ENCODE results near the gene PAPOLG. TPM values are rescaled to one million over a fixed set of nuclear protein-coding genes. Genes with fewer than 3 reads are reported as not detected.

PAPOLG gene
- total RNA-seq, 2 experiments from 2014 or later: 14.4 to 15.7 TPM

- Mint-ChIP-seq H3K9me3 (no peaks in the 10 kb centered on the region), H3K4me3 (no peak overlapping the region), H3K4me1 (ENCODE audit: low read depth) (peaks cover 9% of the 10 kb centered on the region), H3K36me3 (no peaks in the 10 kb centered on the region), H3K27me3 (no peaks in the 10 kb centered on the region), H3K27ac (no peak overlapping the region)
- CTCF ChIA-PET: interaction anchor here (0.6 kb wide), 1 partner anchor 23 kb away, joined by 4 read pairs; no protein-coding TSS in a partner anchor
- intact Hi-C loops (cut with micrococcal nuclease): no loop called here
- POLR2A ChIA-PET: no interaction called here
- DNase-seq: no peak
Measured at GRCh38 chr2:60847854-60848253, 91.8 kb downstream of the PAPOLG start.

Other genes with a start within 250 kb of the PAPOLG start
- gene BCL11A, start 202.6 kb upstream of the PAPOLG start, total RNA-seq: not detected
- 10 to 100 TPM; 37.1 to 38.1 TPM for gene REL, start 125.3 kb downstream of the PAPOLG start, total RNA-seq